ENCODE results near the gene PHF2.

PHF2 gene

DNA sequence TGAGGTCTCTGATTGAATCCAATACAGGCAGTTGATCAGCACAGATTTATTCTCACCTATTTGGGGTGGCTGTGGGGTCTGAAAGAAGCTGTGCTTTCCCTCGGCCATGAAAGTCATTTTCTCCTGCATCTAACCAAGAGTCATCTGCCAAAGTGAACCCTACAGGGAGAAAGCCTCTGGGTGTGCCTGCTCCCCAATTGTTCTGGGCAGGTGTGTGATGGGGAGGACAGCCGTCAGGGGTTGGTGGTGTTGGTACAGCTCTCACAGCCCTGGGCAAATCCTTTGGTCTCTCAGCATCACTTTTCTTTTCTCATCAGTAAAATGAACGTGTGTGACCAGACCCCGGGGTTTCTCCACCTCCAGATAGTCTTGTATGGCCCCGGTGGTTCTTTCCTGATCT, 2.5 kb downstream of the PHF2 start:
- no peak for TF ChIP-seq CTCF (IDR thresholded peaks at IDR 0.05; ENCODE audit: low read depth, low read length)
- H3K36me3 ChIP-seq = no peaks in the 10 kb centered on the region; the same call in 1 of the 2 replicates
- no peak for DNase-seq
- H3K27me3 ChIP-seq (ENCODE audit: insufficient read depth, low read depth, severe bottlenecking) = no peaks in the 10 kb centered on the region
- no peak overlapping the region for H3K27ac ChIP-seq
- H3K4me3 ChIP-seq (ENCODE audit: low read depth, low read length) = no peak overlapping the region
- H3K9me3 ChIP-seq (ENCODE audit: severe bottlenecking) = no peaks in the 10 kb centered on the region

DNA sequence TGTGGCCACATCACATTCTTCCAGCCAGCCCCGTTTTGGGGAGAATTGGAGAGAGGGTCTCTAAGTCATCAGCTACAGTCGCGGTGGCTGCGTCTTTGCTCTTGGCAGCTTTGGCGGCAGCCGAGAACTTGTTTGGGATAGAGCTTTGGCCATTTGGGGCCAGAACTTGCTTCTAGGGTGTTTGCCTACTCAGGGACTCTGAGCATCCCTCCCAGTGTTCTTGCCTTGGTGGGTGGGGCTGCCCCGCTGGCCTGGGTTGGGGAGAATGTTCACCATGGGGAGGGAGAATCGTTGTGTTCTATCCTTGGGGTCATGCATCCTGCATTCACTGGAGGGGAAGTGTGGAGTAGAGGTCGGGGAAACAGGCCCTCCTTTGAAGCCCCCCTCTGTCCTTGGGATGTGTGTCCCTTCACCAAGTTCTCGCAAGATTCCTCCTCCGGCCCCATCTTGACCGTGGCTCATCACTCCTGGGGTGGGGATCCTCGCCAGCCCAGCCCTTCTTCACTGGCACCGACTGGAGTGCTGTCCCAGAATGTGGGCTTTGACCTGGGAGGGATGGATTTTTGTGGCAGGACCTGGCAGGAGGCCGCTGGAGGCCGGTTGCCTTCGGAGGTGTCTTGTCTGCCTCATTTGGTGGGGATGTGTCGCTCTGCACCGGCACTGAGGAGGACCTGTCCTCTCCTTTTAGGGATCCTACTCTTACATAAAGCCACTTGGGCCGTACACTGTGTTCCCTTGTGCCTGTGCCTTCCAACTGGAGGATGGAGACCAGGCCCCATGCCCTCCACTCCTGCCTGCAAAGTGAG, 3.5 kb downstream of the PHF2 start:
- no peaks in the 10 kb centered on the region for H3K27me3 ChIP-seq (ENCODE audit: insufficient read depth, low read depth, severe bottlenecking)
- H3K9me3 ChIP-seq (ENCODE audit: severe bottlenecking) = no peaks in the 10 kb centered on the region
- H3K4me3 ChIP-seq (ENCODE audit: low read depth, low read length) = no peak overlapping the region
- no peaks in the 10 kb centered on the region; the same call in 1 of the 2 replicates for H3K36me3 ChIP-seq
- DNase-seq = no peak
- no peak for TF ChIP-seq CTCF (IDR thresholded peaks at IDR 0.05; ENCODE audit: low read depth, low read length)
- H3K27ac ChIP-seq = no peak overlapping the region

DNA sequence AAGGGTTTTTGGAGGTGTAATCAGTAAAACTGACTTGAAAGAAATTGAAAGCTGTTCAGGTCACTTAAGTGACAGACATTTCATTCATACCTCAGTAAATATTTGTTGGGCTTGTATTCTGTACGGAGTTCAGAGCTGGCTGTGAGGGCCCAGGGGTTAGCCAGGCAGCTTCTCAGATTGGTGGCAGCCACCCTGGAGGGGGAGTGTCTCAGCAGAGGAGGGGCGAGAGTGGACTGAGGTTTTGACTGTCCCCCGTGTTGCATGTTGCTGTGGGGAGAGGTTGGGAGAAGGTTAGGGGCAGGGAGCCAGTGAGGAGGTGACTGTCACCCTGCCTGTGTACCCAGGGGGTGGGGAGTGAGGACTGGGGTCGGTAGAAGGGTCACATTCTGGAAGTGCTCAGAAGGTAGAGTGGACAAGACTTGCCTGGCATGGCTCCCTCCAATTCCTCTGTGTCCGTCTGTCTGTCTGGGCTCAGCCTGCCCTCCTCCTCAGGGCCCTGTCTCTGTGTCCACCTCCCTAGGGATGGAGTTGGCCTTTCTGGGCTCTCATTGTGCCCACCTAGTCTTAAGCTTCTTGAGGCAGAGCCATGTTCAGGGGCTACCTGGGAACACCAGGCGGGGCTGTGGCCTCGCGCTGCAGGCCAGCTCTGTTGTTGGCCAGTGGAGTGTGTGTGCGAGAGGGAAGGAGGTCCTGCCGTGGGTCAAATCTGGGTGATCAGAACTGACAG, 4.4 kb downstream of the PHF2 start:
- no peak overlapping the region for H3K27ac ChIP-seq
- no peak for TF ChIP-seq CTCF (IDR thresholded peaks at IDR 0.05; ENCODE audit: low read depth, low read length)
- H3K36me3 ChIP-seq = no peaks in the 10 kb centered on the region; the same call in 1 of the 2 replicates
- DNase-seq = no peak
- H3K4me3 ChIP-seq (ENCODE audit: low read depth, low read length) = no peak overlapping the region
- H3K27me3 ChIP-seq (ENCODE audit: insufficient read depth, low read depth, severe bottlenecking) = no peaks in the 10 kb centered on the region
- H3K9me3 ChIP-seq (ENCODE audit: severe bottlenecking) = no peaks in the 10 kb centered on the region

DNA sequence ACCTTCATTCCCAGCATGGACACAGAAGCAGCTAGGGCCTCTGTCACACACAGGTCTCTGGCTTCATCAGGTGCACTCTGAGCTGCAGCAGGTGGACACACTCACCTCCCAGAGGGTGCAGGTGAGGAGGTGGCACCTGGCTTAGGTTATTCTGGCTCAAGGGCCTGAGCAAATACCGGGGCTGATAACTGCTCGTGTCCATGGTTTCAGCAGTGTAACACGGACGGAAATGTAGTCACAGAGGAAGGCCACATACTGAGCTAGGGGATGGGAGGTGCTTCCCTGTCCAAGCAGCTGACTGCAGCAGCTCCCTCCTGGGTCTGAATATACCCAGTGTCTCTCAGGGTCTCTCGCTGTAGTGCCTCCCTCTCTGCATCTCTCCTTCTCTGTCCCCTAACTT, 5.7 kb downstream of the PHF2 start:
- no peak overlapping the region for H3K27ac ChIP-seq
- no peak for TF ChIP-seq CTCF (IDR thresholded peaks at IDR 0.05; ENCODE audit: low read depth, low read length)
- DNase-seq = no peak

DNA sequence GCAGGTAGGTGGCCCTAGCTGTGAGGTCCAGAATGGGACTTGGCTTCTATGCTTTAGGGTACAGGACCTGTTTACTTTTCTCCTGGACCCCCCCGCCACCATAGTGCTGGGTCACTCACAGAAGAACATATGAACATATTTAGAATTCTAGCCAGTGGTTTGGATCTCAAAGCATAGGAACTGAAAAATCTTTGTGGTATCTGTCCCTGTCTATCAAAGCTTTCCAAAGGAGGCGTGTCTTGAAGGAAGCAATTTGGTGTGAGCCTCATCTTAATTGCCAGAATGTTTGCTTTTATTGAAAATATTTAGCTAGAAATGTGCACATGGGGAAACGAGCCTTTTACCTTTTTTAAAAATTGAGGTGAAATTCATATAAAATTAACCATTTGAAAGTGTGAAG, 6.2 kb downstream of the PHF2 start:
- Histone ChIP-seq H3K27me3 (ENCODE audit: insufficient read depth, low read depth, severe bottlenecking) (no peaks in the 10 kb centered on the region), H3K27ac (no peak overlapping the region), H3K9me3 (ENCODE audit: severe bottlenecking) (no peaks in the 10 kb centered on the region), H3K4me3 (ENCODE audit: low read depth, low read length) (no peak overlapping the region), H3K36me3 (no peaks in the 10 kb centered on the region; the same call in 1 of the 2 replicates)
- no peak for DNase-seq
- TF ChIP-seq CTCF (IDR thresholded peaks at IDR 0.05; ENCODE audit: low read depth, low read length) = no peak

More for the DNA sequence above, 5.7 kb downstream of the PHF2 start:
- no peak overlapping the region for H3K4me3 ChIP-seq (ENCODE audit: low read depth, low read length)
- no peaks in the 10 kb centered on the region; the same call in 1 of the 2 replicates for H3K36me3 ChIP-seq
- no peaks in the 10 kb centered on the region for H3K9me3 ChIP-seq (ENCODE audit: severe bottlenecking)
- no peaks in the 10 kb centered on the region for H3K27me3 ChIP-seq (ENCODE audit: insufficient read depth, low read depth, severe bottlenecking)

All from WERI-Rb-1 (cell line).